Fibroblast of skin of scalp (primary cell): ENCODE results near the gene CEP350.
"Not testable (repeated sequence)": the region's sequence is repeated elsewhere in the genome, so short reads cannot be mapped to it uniquely, and the experiment has no call there.

Experiments used
- DNase-seq: peaks from one replicate; pipeline ENCODE4 v3.0.0-alpha.2; 2013

CEP350 gene

DNA sequence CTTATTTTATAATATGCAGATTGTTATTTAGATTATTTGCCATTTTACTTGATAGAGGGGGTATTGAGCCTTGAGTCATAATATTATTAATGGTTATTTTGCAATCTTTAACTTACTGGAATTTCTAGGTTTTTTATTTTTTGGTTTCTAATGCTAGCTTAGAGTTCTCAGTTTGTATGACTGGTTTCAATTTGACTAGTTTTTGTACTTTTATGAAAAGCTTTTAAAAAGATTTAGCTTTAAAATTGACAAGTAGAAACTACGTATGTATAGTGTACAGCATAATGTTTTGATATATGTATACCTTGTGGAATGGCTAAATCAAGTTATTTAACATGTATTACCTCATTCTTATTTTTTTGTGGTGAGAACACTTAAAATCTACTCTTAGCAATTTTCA, 41.5 kb downstream of the CEP350 start:
- DNase-seq: no peak

- DNase-seq: no peak
Observed at GRCh38 chr1:180000575-180000974, 46.0 kb downstream of the CEP350 start.

GRCh38 chr1:180002437-180002836, 47.8 kb downstream of the CEP350 start:
- peak; percentile 43 for DNase-seq

DNA sequence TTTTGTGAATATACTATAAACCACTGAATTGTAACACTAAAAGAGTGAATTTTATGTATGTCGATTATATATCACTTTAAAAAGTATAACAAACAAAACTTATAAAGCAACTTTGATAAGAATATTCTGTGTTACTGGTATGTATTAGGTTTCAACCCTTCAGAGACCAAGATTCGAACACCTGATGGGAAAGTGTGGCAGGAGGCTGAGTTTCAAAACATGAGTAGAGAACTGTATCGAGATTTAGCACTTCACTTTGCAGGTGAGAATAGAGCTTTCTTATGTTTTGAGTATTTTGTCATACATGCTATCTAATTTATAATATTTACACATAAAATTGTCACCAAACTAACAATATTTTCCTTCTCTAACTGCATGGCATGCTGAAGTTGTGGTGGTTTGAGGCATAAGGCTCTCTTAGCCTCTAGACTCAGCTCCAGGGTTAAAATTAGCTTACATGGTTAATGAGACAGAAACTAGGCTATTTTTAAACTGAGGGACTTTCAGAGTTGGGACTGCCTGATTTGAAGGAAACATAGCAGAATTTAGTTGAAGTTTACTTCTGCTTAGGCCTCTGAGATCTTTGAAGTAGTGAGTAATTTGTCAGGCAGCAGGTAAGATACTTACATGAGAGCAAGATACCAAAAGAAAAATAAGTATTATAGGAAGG, 48.6 kb downstream of the CEP350 start:
- DNase-seq: no peak

DNA sequence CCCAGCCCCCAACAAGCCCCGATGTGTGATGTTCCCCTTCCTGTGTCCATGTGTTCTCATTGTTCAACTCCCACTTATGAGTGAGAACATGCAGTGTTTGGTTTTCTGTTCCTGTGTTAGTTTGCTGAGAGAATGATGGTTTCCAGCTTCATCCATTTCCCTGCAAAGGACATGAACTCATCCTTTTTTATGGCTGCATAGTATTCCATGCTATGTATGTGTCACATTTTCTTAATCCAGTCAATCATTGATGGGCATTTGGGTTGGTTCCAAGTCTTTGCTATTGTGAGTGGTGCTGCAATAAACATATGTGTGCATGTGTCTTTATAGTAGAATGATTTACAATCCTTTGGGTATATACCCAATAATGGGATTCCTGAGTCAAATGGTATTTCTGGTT, 52.2 kb downstream of the CEP350 start:
- DNase-seq: not testable (repeated sequence)

DNA sequence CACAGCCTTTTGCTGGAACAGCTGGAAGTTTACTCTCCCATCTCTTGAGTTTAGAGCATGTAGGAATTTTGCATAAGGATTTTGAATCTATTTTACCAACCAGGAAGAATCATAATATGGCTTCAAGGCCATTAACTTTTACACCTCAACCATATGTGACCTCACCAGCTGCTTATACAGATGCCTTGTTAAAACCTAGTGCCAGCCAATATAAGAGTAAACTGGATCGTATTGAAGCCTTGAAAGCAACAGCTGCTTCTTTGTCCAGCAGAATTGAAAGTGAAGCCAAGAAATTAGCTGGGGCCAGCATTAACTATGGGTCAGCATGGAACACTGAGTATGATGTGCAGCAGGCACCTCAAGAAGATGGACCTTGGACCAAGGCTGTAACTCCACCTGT, 65.4 kb downstream of the CEP350 start:
- no peak for DNase-seq

DNA sequence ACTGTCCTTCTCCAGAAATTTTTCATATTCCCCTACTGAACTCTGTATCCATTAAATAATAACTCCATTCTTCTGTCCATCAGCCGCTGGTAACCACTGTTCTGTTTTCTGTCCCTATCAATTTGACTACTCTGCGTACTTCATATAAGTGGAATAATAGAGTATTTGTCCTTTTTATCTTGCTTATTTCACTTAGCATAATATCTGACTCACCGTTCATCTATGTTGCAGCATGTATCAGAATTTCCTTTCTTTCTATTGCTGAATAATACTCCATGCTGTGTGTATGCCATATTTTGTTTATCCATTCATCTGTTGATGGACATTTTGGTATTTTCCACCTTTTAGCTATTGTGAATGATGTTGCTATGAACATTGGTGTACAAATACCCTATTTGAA, 71.9 kb downstream of the CEP350 start:
- peak; percentile 34 for DNase-seq

GRCh38 chr1:180027949-180028445, 73.4 kb downstream of the CEP350 start:
- peak; percentile 88 for DNase-seq

DNA sequence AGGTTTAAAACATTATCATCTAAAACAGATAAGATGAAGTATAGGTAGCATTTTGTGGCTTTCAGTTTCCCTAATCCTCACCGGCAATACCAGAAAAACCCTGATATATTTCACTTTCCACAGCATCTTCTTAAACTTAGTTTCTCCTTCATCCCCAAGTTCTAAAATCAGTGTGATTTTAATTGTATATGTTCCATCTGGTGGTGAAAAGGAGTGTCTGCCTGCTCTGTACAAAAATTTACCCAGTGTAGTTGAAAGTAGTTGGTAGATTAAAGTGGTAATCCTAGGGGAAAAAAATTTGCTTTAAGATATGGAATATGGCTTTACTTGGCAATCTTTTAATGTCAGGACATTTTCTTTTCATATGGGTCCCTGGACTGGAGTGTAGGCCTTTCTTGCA, 74.3 kb downstream of the CEP350 start:
- DNase-seq: no peak

DNA sequence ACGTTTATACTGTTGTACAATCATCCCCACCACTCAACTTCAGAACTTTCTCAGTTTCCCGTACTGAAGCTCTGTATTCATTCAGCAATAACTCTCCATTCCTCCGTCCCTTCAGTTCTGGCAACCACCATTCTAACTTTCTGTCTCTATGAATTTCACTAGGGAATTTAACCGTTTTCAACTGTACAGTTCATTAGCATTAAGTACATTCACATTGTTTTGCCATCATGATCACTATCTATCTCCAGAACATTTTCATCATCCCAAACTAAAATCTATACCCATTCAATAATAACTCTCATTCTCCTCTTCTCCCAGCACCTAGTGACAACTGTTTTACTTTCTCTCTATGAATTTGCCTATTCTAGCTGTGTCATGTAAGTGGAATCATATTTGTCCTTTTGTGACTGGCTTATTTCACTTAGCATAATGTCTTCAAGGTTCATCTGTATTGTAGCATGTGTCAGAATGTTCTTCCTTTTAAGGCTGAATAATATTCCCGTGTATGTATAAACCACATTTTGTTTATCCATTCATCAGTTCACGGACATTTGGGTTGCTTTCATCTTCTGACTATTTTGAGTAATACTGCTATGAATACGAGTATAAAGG, 75.0 kb downstream of the CEP350 start:
- no peak for DNase-seq

DNA sequence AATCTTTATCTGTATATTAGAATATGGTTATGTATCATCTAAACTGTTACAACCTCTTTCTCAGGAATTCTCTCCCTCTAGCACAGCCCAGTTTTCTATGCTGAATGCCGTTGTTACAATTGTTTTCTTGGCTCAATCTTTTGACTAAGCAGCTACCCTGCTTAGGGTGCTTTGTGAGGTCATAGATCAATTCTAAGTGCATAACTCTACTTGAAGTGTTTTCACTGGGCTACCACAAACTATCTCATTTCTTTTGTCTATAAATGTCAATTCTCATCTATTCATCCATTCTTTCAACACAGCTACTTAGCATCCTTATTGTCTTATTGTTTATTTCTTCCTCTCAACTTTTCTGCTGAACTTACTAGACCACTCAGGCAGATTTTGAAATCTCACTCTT, 77.1 kb downstream of the CEP350 start:
- no peak for DNase-seq

DNA sequence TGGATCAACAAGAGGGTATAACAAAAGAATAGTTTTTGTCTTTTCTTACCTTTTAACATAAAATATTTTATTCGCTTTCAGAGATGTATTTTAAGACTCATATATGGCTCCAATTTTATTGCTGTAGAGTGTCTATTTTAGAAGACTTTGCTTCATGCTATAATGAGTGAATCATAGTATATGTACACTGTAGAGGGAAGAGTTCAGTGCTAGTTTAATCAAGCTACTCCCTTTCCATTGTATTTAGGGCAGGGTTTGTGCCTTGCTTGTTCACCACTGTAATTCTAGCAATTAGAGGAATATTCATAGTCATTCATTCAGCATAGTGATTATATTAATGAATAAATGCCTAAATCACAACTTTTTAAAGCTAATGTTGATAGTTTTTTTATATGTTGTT, 78.8 kb downstream of the CEP350 start:
- peak; percentile 12 for DNase-seq

DNA sequence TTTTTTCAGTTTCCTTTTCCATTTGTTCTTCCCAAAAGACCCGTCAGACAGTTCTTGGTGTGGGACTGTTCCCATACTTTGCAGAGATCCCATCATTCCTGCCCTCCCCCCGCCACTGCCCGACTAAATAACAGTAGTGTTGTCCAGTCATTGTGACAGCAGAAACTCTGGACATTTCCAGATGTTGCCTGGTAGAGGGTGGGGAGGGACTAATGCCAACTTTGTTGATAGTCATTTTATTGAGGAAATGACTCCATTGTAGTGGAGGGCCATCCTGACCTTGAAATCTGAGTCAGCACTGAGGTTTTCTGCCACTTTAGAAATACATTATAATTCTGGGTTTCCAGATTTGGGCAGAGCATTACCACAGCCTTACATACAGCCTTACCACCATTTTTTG, 85.4 kb downstream of the CEP350 start:
- peak; percentile 34 for DNase-seq

- no peak for DNase-seq
Observed at GRCh38 chr1:180041582-180041981, 87.0 kb downstream of the CEP350 start.

- DNase-seq: peak; percentile 81
Observed at GRCh38 chr1:180042988-180043622, 88.5 kb downstream of the CEP350 start.

GRCh38 chr1:180043785-180044184, 89.2 kb downstream of the CEP350 start:
- DNase-seq: no peak

DNA sequence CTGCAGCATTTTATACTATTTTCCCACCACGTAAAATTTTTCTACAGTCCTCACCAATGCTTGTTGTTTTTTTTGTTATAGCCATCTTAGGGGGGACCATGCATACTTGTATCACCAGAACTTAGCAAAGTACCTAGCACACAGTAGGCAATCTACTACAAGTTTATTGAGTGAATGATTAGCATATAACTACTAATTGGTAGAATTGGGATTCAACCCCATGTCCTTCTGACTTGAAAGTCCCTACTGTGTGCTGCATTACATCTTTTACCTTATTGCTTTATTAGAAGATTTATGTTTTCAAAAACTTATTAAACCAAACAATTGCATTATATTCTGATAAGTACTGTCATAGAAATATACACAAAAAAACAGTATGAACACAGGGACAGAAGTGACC, 92.1 kb downstream of the CEP350 start:
- no peak for DNase-seq

GRCh38 chr1:180053594-180054567, 99.3 kb downstream of the CEP350 start:
- DNase-seq: no peak

- peak; percentile 29 for DNase-seq
Observed at GRCh38 chr1:180057883-180058396, 103.3 kb downstream of the CEP350 start.

DNA sequence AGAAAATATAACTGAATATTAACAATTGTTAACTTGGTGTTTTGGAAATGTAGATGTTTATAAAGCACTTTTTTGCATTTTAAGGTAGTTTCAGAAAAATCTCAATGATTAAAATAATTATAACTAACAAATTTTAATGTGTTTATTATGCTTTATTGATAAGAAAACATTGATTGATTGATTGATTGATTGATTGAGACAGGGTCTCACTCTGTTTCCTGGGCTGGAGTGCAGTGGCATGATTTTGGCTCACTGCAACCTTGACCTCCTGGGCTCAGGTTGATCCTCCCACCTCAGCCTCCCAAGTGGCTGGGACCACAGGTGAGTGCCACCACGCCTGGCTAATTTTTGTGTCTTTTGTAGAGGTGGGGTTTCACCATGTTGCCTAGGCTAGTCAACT, 106.4 kb downstream of the CEP350 start:
- DNase-seq: no peak

- no peak for DNase-seq
Observed at GRCh38 chr1:180062452-180062971, 107.9 kb downstream of the CEP350 start.

- DNase-seq: no peak
Observed at GRCh38 chr1:180065408-180065807, 110.8 kb downstream of the CEP350 start.
